ENCODE measurements around the gene STRADA. TPM values are rescaled to one million over a fixed set of nuclear protein-coding genes. Genes with fewer than 3 reads are reported as not detected.

Gene STRADA
- total and polyA plus RNA-seq, 10 of the 15 experiments (the other 5 are each of a cell fraction or from before 2014, with no cell fraction given) = 13.3 to 54.1 (median 44.0) TPM

GRCh38 chr17:63703029-63703428 is 38.6 kb downstream of the STRADA start:
- intact Hi-C loops (cut with micrococcal nuclease; ENCODE audit: unreplicated experiment) (no loop called here), in situ Hi-C loops (cut with MboI) (no loop called here)
- FAIRE-seq (no peak), DNase-seq (ENCODE audit: low read depth, low spot score) (no peak), ATAC-seq (no peak)
- H3K27me3 ChIP-seq (replicated peaks in 1 of 2; ENCODE audit: control insufficient read depth in 2 of 2, insufficient read depth in 2 of 2, low read length in 1 of 2) = no peaks in the 10 kb centered on the region
- H4K20me1 ChIP-seq (ENCODE audit: control insufficient read depth, insufficient read depth) = no peaks in the 10 kb centered on the region
- H3K27ac ChIP-seq (ENCODE audit: control insufficient read depth, insufficient read depth) = peak overlapping the region; percentile 93
- WGBS (ENCODE audit: insufficient coverage, insufficient replicate concordance, low lambda C conversion rate, missing lambda C conversion rate) = 76% methylated on average over 5 of the region's 5 CpGs
- ChIA-PET RAD21 (ENCODE audit: unreplicated experiment) (interaction anchor here (2.6 to 3.8 kb wide), 2 partner anchors 39 to 70 kb away, joined by 10 to 23 read pairs; partner anchors contain the start of genes CCDC47, DDX42 and STRADA), CTCF (interaction anchor here (0.6 to 2.2 kb wide), 7 partner anchors 8 to 148 kb away, joined by 3 to 7 read pairs (median 3); no protein-coding TSS in a partner anchor), POLR2A (interaction anchor here (0.5 to 4.2 kb wide), 6 partner anchors 14 to 144 kb away, joined by 3 to 42 read pairs (median 3); partner anchors contain the start of genes CCDC47, DDX42 and STRADA), SMC1A (ENCODE audit: uncharacterized antibody, unreplicated experiment) (interaction anchor here (0.9 to 2.1 kb wide), 7 partner anchors 25 to 84 kb away, joined by 3 to 5 read pairs (median 3); partner anchors contain the start of genes CCDC47 and STRADA)
- no peak overlapping the region for H2AFZ ChIP-seq (ENCODE audit: control insufficient read depth, low read depth, low read length)
- peaks cover 0 to 10% of the 10 kb centered on the region in 2 experiments; a peak in 3 of 4 replicates for H3K36me3 ChIP-seq (ENCODE audit: control insufficient read depth in 2 of 2, insufficient read depth in 2 of 2, low read length in 1 of 2)
- peak overlapping the region; percentile 91 for H3K4me3 ChIP-seq
- peaks cover 14% of the 10 kb centered on the region for H3K4me1 ChIP-seq (ENCODE audit: control insufficient read depth, insufficient read depth, low read length)
- TF ChIP-seq KDM1A (IDR thresholded peaks at IDR 0.05; ENCODE audit: borderline replicate concordance) (no peak), ZNF592 (IDR thresholded peaks at IDR 0.05) (no peak)
- peak overlapping the region; percentile 86 for H3K9ac ChIP-seq (ENCODE audit: control insufficient read depth, insufficient read depth, low read length)
- peak overlapping the region; percentile 97 for H3K4me2 ChIP-seq (ENCODE audit: control insufficient read depth, insufficient read depth)
- BruUV-seq (replicated peaks) = no TSS peak
- no peaks in the 10 kb centered on the region for H3K9me3 ChIP-seq (replicated peaks; ENCODE audit: control insufficient read depth, insufficient read depth, low read length)
- H3K79me2 ChIP-seq (ENCODE audit: control insufficient read depth, insufficient read depth, low read length) = peaks cover 49% of the 10 kb centered on the region
